ENCODE results near the gene CC2D1B. TPM values are rescaled to one million over a fixed set of nuclear protein-coding genes. Genes with fewer than 3 reads are reported as not detected.
A peak's percentile ranks its signal among the peaks of the same experiment; 100 is the strongest.

CC2D1B gene
- total RNA-seq, 1 experiment from 2014 or later = 29.5 TPM

- no peak for TF ChIP-seq CTCF (IDR thresholded peaks at IDR 0.05; ENCODE audit: unreplicated experiment)
- H3K27me3 Mint-ChIP-seq (ENCODE audit: insufficient read depth, unreplicated experiment) = no peaks in the 10 kb centered on the region
- H3K27ac Mint-ChIP-seq (ENCODE audit: low read depth, unreplicated experiment) = no peak overlapping the region
- no peak for DNase-seq (ENCODE audit: unreplicated experiment)
- H3K9me3 Mint-ChIP-seq (ENCODE audit: unreplicated experiment) = no peaks in the 10 kb centered on the region
- H3K36me3 Mint-ChIP-seq (ENCODE audit: insufficient read depth, unreplicated experiment) = peaks cover 16% of the 10 kb centered on the region
- ChIA-PET POLR2A (interaction anchor here (1.1 kb wide), 1 partner anchor 19 kb away, joined by 3 read pairs; no protein-coding TSS in a partner anchor), CTCF (interaction anchor here (0.9 to 1.6 kb wide), 2 partner anchors 36 to 417 kb away, joined by 3 to 6 read pairs; no protein-coding TSS in a partner anchor)
- intact Hi-C loops (cut with micrococcal nuclease) = no loop called here
- BruUV-seq (replicated peaks) = no TSS peak
- no peak overlapping the region for H3K4me3 Mint-ChIP-seq (ENCODE audit: unreplicated experiment)
- no peaks in the 10 kb centered on the region for H3K4me1 Mint-ChIP-seq (ENCODE audit: insufficient read depth, unreplicated experiment)
Measured at GRCh38 chr1:52332411-52332810, 33.6 kb downstream of the CC2D1B start.

- no peak for DNase-seq (ENCODE audit: unreplicated experiment)
- ChIA-PET CTCF (interaction anchor here (1.8 kb wide), 1 partner anchor 32 kb away, joined by 4 read pairs; no protein-coding TSS in a partner anchor), POLR2A (interaction anchor here (1.6 kb wide), 1 partner anchor 12 kb away, joined by 3 read pairs; no protein-coding TSS in a partner anchor)
- Mint-ChIP-seq H3K27ac (ENCODE audit: low read depth, unreplicated experiment) (no peak overlapping the region), H3K9me3 (ENCODE audit: unreplicated experiment) (no peaks in the 10 kb centered on the region), H3K27me3 (ENCODE audit: insufficient read depth, unreplicated experiment) (no peaks in the 10 kb centered on the region), H3K4me3 (ENCODE audit: unreplicated experiment) (no peak overlapping the region), H3K4me1 (ENCODE audit: insufficient read depth, unreplicated experiment) (no peaks in the 10 kb centered on the region), H3K36me3 (ENCODE audit: insufficient read depth, unreplicated experiment) (peaks cover 21% of the 10 kb centered on the region)
- TF ChIP-seq CTCF (IDR thresholded peaks at IDR 0.05; ENCODE audit: unreplicated experiment) = no peak
- intact Hi-C loops (cut with micrococcal nuclease) = no loop called here
- BruUV-seq (replicated peaks) = no TSS peak
Measured at GRCh38 chr1:52328615-52329014, 37.4 kb downstream of the CC2D1B start.

- TF ChIP-seq CTCF (IDR thresholded peaks at IDR 0.05; ENCODE audit: unreplicated experiment) = no peak
- no peaks in the 10 kb centered on the region for H3K4me1 Mint-ChIP-seq (ENCODE audit: insufficient read depth, unreplicated experiment)
- no peak for DNase-seq (ENCODE audit: unreplicated experiment)
- no peak overlapping the region for H3K27ac Mint-ChIP-seq (ENCODE audit: low read depth, unreplicated experiment)
- intact Hi-C loops (cut with micrococcal nuclease) = no loop called here
- BruUV-seq (replicated peaks) = no TSS peak
- H3K4me3 Mint-ChIP-seq (ENCODE audit: unreplicated experiment) = no peak overlapping the region
- ChIA-PET POLR2A (no interaction called here), CTCF (interaction anchor here (0.6 kb wide), 1 partner anchor 16 kb away, joined by 3 read pairs; no protein-coding TSS in a partner anchor)
- H3K36me3 Mint-ChIP-seq (ENCODE audit: insufficient read depth, unreplicated experiment) = peaks cover 17% of the 10 kb centered on the region
- H3K9me3 Mint-ChIP-seq (ENCODE audit: unreplicated experiment) = no peaks in the 10 kb centered on the region
- H3K27me3 Mint-ChIP-seq (ENCODE audit: insufficient read depth, unreplicated experiment) = no peaks in the 10 kb centered on the region
Measured at GRCh38 chr1:52325786-52326185, 40.2 kb downstream of the CC2D1B start.

GRCh38 chr1:52323731-52324130 is 42.3 kb downstream of the CC2D1B start:
- Mint-ChIP-seq H3K4me1 (ENCODE audit: insufficient read depth, unreplicated experiment) (no peaks in the 10 kb centered on the region), H3K4me3 (ENCODE audit: unreplicated experiment) (no peak overlapping the region), H3K9me3 (ENCODE audit: unreplicated experiment) (no peaks in the 10 kb centered on the region), H3K27me3 (ENCODE audit: insufficient read depth, unreplicated experiment) (no peaks in the 10 kb centered on the region), H3K27ac (ENCODE audit: low read depth, unreplicated experiment) (no peak overlapping the region), H3K36me3 (ENCODE audit: insufficient read depth, unreplicated experiment) (peaks cover 17% of the 10 kb centered on the region)
- ChIA-PET POLR2A (interaction anchor here (0.7 kb wide), 1 partner anchor 273 kb away, joined by 4 read pairs; no protein-coding TSS in a partner anchor), CTCF (interaction anchor here (0.6 to 1.4 kb wide), 4 partner anchors 11 to 45 kb away, joined by 3 to 6 read pairs (median 3); no protein-coding TSS in a partner anchor)
- no peak for TF ChIP-seq CTCF (IDR thresholded peaks at IDR 0.05; ENCODE audit: unreplicated experiment)
- DNase-seq (ENCODE audit: unreplicated experiment) = peak; percentile 35
- intact Hi-C loops (cut with micrococcal nuclease) = no loop called here
- no TSS peak for BruUV-seq (replicated peaks)
